IPS DF 6.9 (cell line): ENCODE measurements around the gene HMCES.

Experiments
- DNase-seq: peaks from one replicate; pipeline ENCODE4 v3.0.0-alpha.2; 2013; ENCODE audit warnings: low read depth, low spot score
- H3K27ac ChIP-seq: one replicate; pipeline ENCODE4 v1.5.1; 2013; ENCODE audit warnings: low read length, control low read depth
- H3K27me3 ChIP-seq: 2 replicates; pipeline ENCODE4 v1.6.1; 2013; ENCODE audit warnings: mild to moderate bottlenecking, low read length; ENCODE audit not compliant: control insufficient read depth, insufficient read depth
- H3K36me3 ChIP-seq: 2 replicates; pipeline ENCODE4 v1.6.1; 2013; ENCODE audit warnings: low read length; ENCODE audit not compliant: control insufficient read depth, insufficient read depth
- H3K4me1 ChIP-seq: 2 replicates; pipeline ENCODE4 v1.6.1; 2013; ENCODE audit warnings: low read length; ENCODE audit not compliant: control insufficient read depth, insufficient read depth
- H3K4me3 ChIP-seq: 2 replicates; pipeline ENCODE4 v1.5.1; 2013; ENCODE audit warnings: mild to moderate bottlenecking, low read length
- H3K9me3 ChIP-seq: 2 replicates; pipeline ENCODE4 v1.6.1; 2013; ENCODE audit warnings: low read length, inconsistent platforms; ENCODE audit not compliant: control insufficient read depth, insufficient read depth
- WGBS: extraction: QIAGEN DNeasy Blood & Tissue Kit; methylation state at CpG from one replicate; pipeline ENCODE4 v1.1.7; 2013; ENCODE audit warnings: mixed read lengths, missing lambda C conversion rate; ENCODE audit not compliant: insufficient read length, insufficient coverage; 5-methylcytosine and 5-hydroxymethylcytosine counted together

Gene HMCES

GRCh38 chr3:129304146-129304961, 25.7 kb downstream of the HMCES start:
- Histone ChIP-seq H3K9me3 (no peaks in the 10 kb centered on the region), H3K36me3 (peaks cover 9% of the 10 kb centered on the region; the same call in 1 of the 2 replicates), H3K27me3 (no peaks in the 10 kb centered on the region), H3K4me1 (no peaks in the 10 kb centered on the region; the same call in 1 of the 2 replicates), H3K4me3 (no peak overlapping the region), H3K27ac (no peak overlapping the region)
- no peak for DNase-seq
- WGBS = no CpG with 5 or more reads among the region's 3 CpGs

GRCh38 chr3:129304962-129305222, 26.2 kb downstream of the HMCES start:
- Histone ChIP-seq H3K27ac (no peak overlapping the region), H3K4me3 (no peak overlapping the region), H3K36me3 (peaks cover 9% of the 10 kb centered on the region; the same call in 1 of the 2 replicates), H3K4me1 (no peaks in the 10 kb centered on the region; the same call in 1 of the 2 replicates), H3K9me3 (no peaks in the 10 kb centered on the region), H3K27me3 (no peaks in the 10 kb centered on the region)
- no CpG with 5 or more reads among the region's 1 CpG for WGBS
- no peak for DNase-seq

- WGBS = no CpG with 5 or more reads among the region's 26 CpGs
- peak; percentile 99 for DNase-seq
- no peak overlapping the region for H3K27ac ChIP-seq
- H3K36me3 ChIP-seq = peaks cover 9% of the 10 kb centered on the region; the same call in 1 of the 2 replicates
- H3K27me3 ChIP-seq = no peaks in the 10 kb centered on the region
- no peak overlapping the region; the same call in 1 of the 2 replicates for H3K4me3 ChIP-seq
- no peaks in the 10 kb centered on the region; the same call in 1 of the 2 replicates for H3K4me1 ChIP-seq
- no peaks in the 10 kb centered on the region for H3K9me3 ChIP-seq
Measured at GRCh38 chr3:129305592-129306091, 27.0 kb downstream of the HMCES start.

GRCh38 chr3:129308636-129309035, 30.0 kb downstream of the HMCES start:
- WGBS = no CpG with 5 or more reads among the region's 3 CpGs
- Histone ChIP-seq H3K4me1 (no peaks in the 10 kb centered on the region; the same call in 1 of the 2 replicates), H3K36me3 (0 out of 2 replicates have a peak, but pooled peaks cover 6% of the 10 kb centered on the region), H3K4me3 (no peak overlapping the region), H3K27me3 (no peaks in the 10 kb centered on the region), H3K27ac (no peak overlapping the region), H3K9me3 (no peaks in the 10 kb centered on the region)
- DNase-seq = no peak

- no CpG with 5 or more reads among the region's 7 CpGs for WGBS
- no peak overlapping the region for H3K27ac ChIP-seq
Measured at GRCh38 chr3:129310111-129311011, 31.7 kb downstream of the HMCES start.

GRCh38 chr3:129311054-129311902, 32.6 kb downstream of the HMCES start:
- H3K27ac ChIP-seq = no peak overlapping the region
- WGBS = no CpG with 5 or more reads among the region's 3 CpGs
- peaks cover 2% of the 10 kb centered on the region; the same call in 1 of the 2 replicates for H3K4me1 ChIP-seq
- 0 out of 2 replicates have a peak, but pooled peaks cover 3% of the 10 kb centered on the region for H3K36me3 ChIP-seq
- no peak for DNase-seq
- H3K9me3 ChIP-seq = no peaks in the 10 kb centered on the region
- no peaks in the 10 kb centered on the region for H3K27me3 ChIP-seq
- no peak overlapping the region for H3K4me3 ChIP-seq

More at GRCh38 chr3:129310111-129311011, 31.7 kb downstream of the HMCES start:
- no peaks in the 10 kb centered on the region for H3K9me3 ChIP-seq
- DNase-seq = no peak
- no peaks in the 10 kb centered on the region for H3K27me3 ChIP-seq
- H3K36me3 ChIP-seq = 0 out of 2 replicates have a peak, but pooled peaks cover 3% of the 10 kb centered on the region
- no peak overlapping the region for H3K4me3 ChIP-seq
- peaks cover 2% of the 10 kb centered on the region; the same call in 1 of the 2 replicates for H3K4me1 ChIP-seq

- no peak overlapping the region for H3K4me3 ChIP-seq
- peaks cover 2% of the 10 kb centered on the region; the same call in 1 of the 2 replicates for H3K4me1 ChIP-seq
- 0 out of 2 replicates have a peak, but pooled peaks cover 2% of the 10 kb centered on the region for H3K36me3 ChIP-seq
- no peaks in the 10 kb centered on the region for H3K9me3 ChIP-seq
- no peak overlapping the region for H3K27ac ChIP-seq
- no peaks in the 10 kb centered on the region for H3K27me3 ChIP-seq
- no CpG with 5 or more reads among the region's 2 CpGs for WGBS
- DNase-seq = no peak
Measured at GRCh38 chr3:129312021-129312639, 33.5 kb downstream of the HMCES start.

- DNase-seq = no peak
Measured at GRCh38 chr3:129312671-129313414, 34.2 kb downstream of the HMCES start.

GRCh38 chr3:129313415-129313664, 34.7 kb downstream of the HMCES start:
- H3K27ac ChIP-seq = no peak overlapping the region

More at GRCh38 chr3:129312671-129313414, 34.2 kb downstream of the HMCES start:
- no peaks in the 10 kb centered on the region for H3K36me3 ChIP-seq
- H3K27ac ChIP-seq = no peak overlapping the region
- H3K4me1 ChIP-seq = peaks cover 2% of the 10 kb centered on the region; the same call in 1 of the 2 replicates
- H3K27me3 ChIP-seq = no peaks in the 10 kb centered on the region
- no peaks in the 10 kb centered on the region for H3K9me3 ChIP-seq
- H3K4me3 ChIP-seq = no peak overlapping the region

More at GRCh38 chr3:129313415-129313664, 34.7 kb downstream of the HMCES start:
- no peak for DNase-seq
- Histone ChIP-seq H3K27me3 (no peaks in the 10 kb centered on the region), H3K4me3 (no peak overlapping the region), H3K36me3 (no peaks in the 10 kb centered on the region), H3K4me1 (peaks cover 2% of the 10 kb centered on the region; the same call in 1 of the 2 replicates), H3K9me3 (no peaks in the 10 kb centered on the region)
